Measurements from ENCODE around the gene ORC5. TPM values are rescaled to one million over a fixed set of nuclear protein-coding genes. Genes with fewer than 3 reads are reported as not detected.

Gene ORC5
- total and polyA plus RNA-seq, 2 experiments from 2014 or later, result 10.9 to 89.0 TPM

Other genes starting within 250 kb of the ORC5 start
- gene RELN, start 218.4 kb downstream of the ORC5 start, total RNA-seq (2014; rRNA removed; shearing (Covaris generic)), result 0.19 and 0.76 TPM in 2 replicates
- gene RELN, start 218.4 kb downstream of the ORC5 start, polyA plus RNA-seq (2016; fragmentation: Nextera tagmentation; extraction: Ambion mirVana), result 0.10 and 0.26 TPM in 2 replicates
- 0.24 and 0.43 TPM in 2 replicates for gene LHFPL3, start 120.6 kb upstream of the ORC5 start, total RNA-seq (2014; rRNA removed; shearing (Covaris generic))
- gene LHFPL3, start 120.6 kb upstream of the ORC5 start, polyA plus RNA-seq (2016; fragmentation: Nextera tagmentation; extraction: Ambion mirVana), result 0.42 TPM in 1 of 2 replicates, not detected in the other